ENCODE data around the gene CLDN10.

DNA sequence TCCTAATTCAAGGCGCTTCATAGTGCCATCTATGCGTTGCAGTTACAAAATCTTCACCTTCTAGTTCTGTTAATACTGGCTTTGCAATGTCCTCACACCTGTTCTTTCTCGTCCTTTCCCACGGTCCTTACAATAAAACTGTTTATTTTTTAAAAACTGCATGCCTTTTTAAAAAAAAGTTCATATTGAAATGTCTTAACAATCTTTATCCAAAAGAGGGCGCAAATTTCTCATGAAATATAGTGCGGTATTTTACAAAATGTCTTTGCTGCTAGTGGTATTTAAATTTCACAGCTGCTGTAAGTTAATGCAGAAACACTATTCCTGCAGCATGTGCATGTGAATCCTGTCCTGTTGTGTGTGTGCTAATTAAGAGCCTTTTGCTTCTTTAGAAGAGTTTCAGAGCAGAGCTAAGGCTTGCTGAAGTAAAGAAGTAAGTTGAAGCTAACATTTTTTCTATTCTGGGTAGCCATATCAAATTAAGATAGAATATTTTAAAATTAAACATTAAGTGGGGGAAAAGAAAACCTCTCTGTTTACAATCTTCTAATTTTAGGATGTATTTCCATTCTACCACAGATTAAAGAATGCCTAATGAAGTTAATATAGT is 15.8 kb upstream of the CLDN10 start:
- TF ChIP-seq POLR2A (IDR thresholded peaks at IDR 0.05; ENCODE audit: low read depth, low read length) (no peak), POLR2AphosphoS5 (IDR thresholded peaks at IDR 0.05; ENCODE audit: low read depth, low read length) (no peak), TAF1 (IDR thresholded peaks at IDR 0.05; ENCODE audit: borderline replicate concordance, low read depth, low read length) (no peak)

Measured in GM12892 (cell line).